ENCODE measurements around the gene RAB5IF. TPM values are rescaled to one million over a fixed set of nuclear protein-coding genes. Genes with fewer than 3 reads are reported as not detected.
A peak's percentile ranks its signal among the peaks of the same experiment; 100 is the strongest.

RAB5IF gene
- total and polyA plus RNA-seq, 2 of the 8 experiments (the other 6 are each of a cell fraction or from before 2014, with no cell fraction given) = 95.5 to 148 TPM

DNA sequence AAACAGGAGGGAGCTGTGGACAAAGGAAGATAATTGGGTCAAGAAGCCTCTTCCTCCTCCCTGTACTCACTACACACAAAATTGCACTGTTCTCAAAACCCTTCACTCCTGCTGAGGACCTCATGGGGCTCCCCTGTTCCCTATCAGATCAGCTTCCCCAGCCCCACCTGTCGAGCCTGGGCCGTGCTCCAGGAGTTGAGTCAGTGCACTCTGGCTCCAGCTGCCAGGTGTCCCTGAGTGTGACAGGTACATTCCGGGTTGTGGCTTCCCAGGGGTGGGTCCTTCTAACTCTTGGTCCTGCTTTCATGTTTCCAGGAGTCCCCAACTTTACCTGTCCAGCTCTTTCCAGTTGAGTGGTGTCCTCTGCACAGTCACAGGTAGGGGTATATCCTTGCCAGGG lies 8.4 kb downstream of the RAB5IF start:
- Histone ChIP-seq H3K23ac (ENCODE audit: insufficient read length) (no peak overlapping the region), H4K91ac (replicated peaks; ENCODE audit: insufficient read length, low read length) (no peak overlapping the region), H3K27me3 (replicated peaks in 1 of 4; ENCODE audit: control insufficient read depth in 3 of 4, extremely low read depth in 1 of 4, insufficient read depth in 3 of 4, low read length in 3 of 4) (no peaks in the 10 kb centered on the region), H3K56ac (replicated peaks; ENCODE audit: insufficient read length, low read depth, low read length) (no peak overlapping the region), H3K4ac (replicated peaks; ENCODE audit: insufficient read length, low read depth, low read length) (no peak overlapping the region), H3K36me3 (ENCODE audit: control insufficient read depth in 2 of 4, insufficient read depth in 4 of 4, low read length in 3 of 4) (peaks cover 11 to 36% (median 33%) of the 10 kb centered on the region in 4 experiments), H3K4me3 (ENCODE audit: extremely low read depth in 1 of 4, insufficient read depth in 2 of 4, low read depth in 3 of 4, low read length in 4 of 4) (no peak overlapping the region), H2BK12ac (ENCODE audit: low read depth, low read length) (no peak overlapping the region), H3K79me2 (ENCODE audit: control insufficient read depth in 1 of 2, insufficient read depth in 2 of 2, low read length in 2 of 2) (no peaks in the 10 kb centered on the region), H3K23me2 (ENCODE audit: low read depth, low read length) (no peaks in the 10 kb centered on the region), H3K27ac (ENCODE audit: low read depth, low read length) (no peak overlapping the region), H3K9me3 (ENCODE audit: insufficient read depth in 2 of 2, low read depth in 1 of 2, low read length in 1 of 2) (no peaks in the 10 kb centered on the region), H2BK20ac (ENCODE audit: low read length) (no peak overlapping the region), H2AFZ (ENCODE audit: low read length) (no peak overlapping the region), H3K14ac (ENCODE audit: insufficient read length) (no peak overlapping the region), H3K9ac (replicated peaks in 1 of 4; ENCODE audit: extremely low read depth in 1 of 4, low read depth in 3 of 4, low read length in 3 of 4) (peak overlapping the region in 1 of 4 experiments; percentile 46; a peak in 1 of 7 replicates), H4K8ac (ENCODE audit: extremely low read depth, insufficient read depth, low read length) (no peak overlapping the region), H3K4me1 (replicated peaks in 1 of 4; ENCODE audit: control insufficient read depth in 3 of 4, insufficient read depth in 4 of 4, low read length in 3 of 4) (no peaks in the 10 kb centered on the region), H3K4me2 (ENCODE audit: insufficient read depth in 1 of 2, low read depth in 2 of 2, low read length in 2 of 2) (no peak overlapping the region), H3K18ac (ENCODE audit: extremely low read depth, low read length) (no peak overlapping the region), H3K79me1 (ENCODE audit: low read depth, low read length) (peaks cover 2% of the 10 kb centered on the region), H2AK5ac (ENCODE audit: low read depth, low read length) (no peak overlapping the region), H2BK5ac (ENCODE audit: low read depth, low read length) (no peak overlapping the region), H4K5ac (ENCODE audit: insufficient read length, low read depth, low read length) (no peak overlapping the region), H2BK120ac (replicated peaks; ENCODE audit: low read depth, low read length) (no peak overlapping the region), H2BK15ac (ENCODE audit: low read length) (no peak overlapping the region), H4K20me1 (replicated peaks in 1 of 2; ENCODE audit: control insufficient read depth in 1 of 2, insufficient read depth in 2 of 2, low read length in 2 of 2) (peaks cover 0 to 7% of the 10 kb centered on the region in 2 experiments)
- FAIRE-seq (no peak), DNase-seq (ENCODE audit: low read depth in 1 of 2, low spot score in 2 of 2) (no peak)
- CTCF ChIA-PET (ENCODE audit: partially characterized antibody) = interaction anchor here (0.6 to 6.9 kb wide), 13 partner anchors 9 to 141 kb away, joined by 3 to 92 read pairs (median 6); partner anchors contain the start of genes MYL9 and RAB5IF
- 91% methylated on average over 3 of the region's 3 CpGs; no CpG with 5 or more reads in 1 of the 2 experiments for WGBS, 2 experiments (ENCODE audit: extremely low coverage in 1 of 2, insufficient coverage in 1 of 2, insufficient read length in 1 of 2, insufficient replicate concordance in 2 of 2, low coverage in 1 of 2, low lambda C conversion rate in 2 of 2, missing lambda C conversion rate in 1 of 2)
- POLR2A ChIA-PET (ENCODE audit: partially characterized antibody) = interaction anchor here (0.7 to 2.2 kb wide), 5 partner anchors 9 to 63 kb away, joined by 4 to 10 read pairs (median 4); partner anchors contain the start of gene RAB5IF
- TF ChIP-seq GABPA (IDR thresholded peaks at IDR 0.05; ENCODE audit: borderline replicate concordance, insufficient read depth, low read length) = no peak
- no peak for TF ChIP-seq RBBP5 (IDR thresholded peaks at IDR 0.05; ENCODE audit: borderline replicate concordance, low read depth, low read length)
- TF ChIP-seq KDM4A (IDR thresholded peaks at IDR 0.05; ENCODE audit: low read depth, low read length, severe bottlenecking) = no peak
- no peak for TF ChIP-seq ATF3 (IDR thresholded peaks at IDR 0.05; ENCODE audit: insufficient read depth, low read depth, low read length)
- no peak for TF ChIP-seq CTCF (IDR thresholded peaks at IDR 0.05; ENCODE audit: control extremely low read depth in 1 of 3, insufficient read depth in 1 of 3, low read depth in 1 of 3, low read length in 3 of 3)
- TF ChIP-seq RFX5 (IDR thresholded peaks at IDR 0.05; ENCODE audit: borderline replicate concordance, low read depth, low read length) = no peak
- no peak for TF ChIP-seq EGR1 (IDR thresholded peaks at IDR 0.05; ENCODE audit: borderline replicate concordance, low read depth, low read length)
